H1 (cell line): ENCODE results near the gene SOD2. TPM values are rescaled to one million over a fixed set of nuclear protein-coding genes. Genes with fewer than 3 reads are reported as not detected.

ENCODE experiments used
- CTCF ChIA-PET: fragments of 300-600 bp; sonication (Branson Sonifier 250); formaldehyde crosslinking; loops from one replicate; lab custom pipeline; 2021; ENCODE audit not compliant: partially characterized antibody; lab: Charles Lee
- POLR2A ChIA-PET: fragments of 300-600 bp; sonication (Branson Sonifier 250); formaldehyde crosslinking; loops from one replicate; lab custom pipeline; 2021; ENCODE audit warnings: inconsistent platforms; ENCODE audit not compliant: partially characterized antibody; lab: Charles Lee
- DNase-seq, 2 experiments: peaks; one replicate each; pipeline versions ENCODE4 v3.0.0 to v3.0.0-alpha.2; 2010 to 2022; ENCODE audit warnings: low spot score in 2 of 2, low read depth in 1 of 2, mixed read lengths in 1 of 2
- FAIRE-seq: peaks from 2 replicates; lab custom pipeline; 2011; peaks lifted over from hg19 to GRCh38; lab: Jason Lieb, UNC
- H2AFZ ChIP-seq: 2 replicates; pipeline ENCODE4 v1.8.1; 2012; ENCODE audit warnings: low read length, inconsistent platforms
- H2AK5ac ChIP-seq: 2 replicates; pipeline ENCODE4 v1.6.1; 2013; ENCODE audit warnings: low read depth, low read length
- H2BK120ac ChIP-seq: replicated peaks from 2 replicates; pipeline ENCODE3; 2013; ENCODE audit warnings: low read depth, low read length, inconsistent platforms
- H2BK12ac ChIP-seq: 2 replicates; pipeline ENCODE4 v1.6.1; 2013; ENCODE audit warnings: low read depth, low read length
- H2BK15ac ChIP-seq: 2 replicates; pipeline ENCODE4 v1.6.1; 2013; ENCODE audit warnings: low read length
- H2BK20ac ChIP-seq: 2 replicates; pipeline ENCODE4 v1.6.1; 2013; ENCODE audit warnings: low read length
- H2BK5ac ChIP-seq: 2 replicates; pipeline ENCODE4 v1.6.1; 2013; ENCODE audit warnings: low read depth, low read length
- H3K14ac ChIP-seq: 2 replicates; pipeline ENCODE4 v1.6.1; 2013; ENCODE audit warnings: inconsistent platforms; ENCODE audit not compliant: insufficient read length
- H3K18ac ChIP-seq: 2 replicates; pipeline ENCODE4 v1.6.1; 2013; ENCODE audit warnings: low read length; ENCODE audit errors: extremely low read depth
- H3K23ac ChIP-seq: 2 replicates; pipeline ENCODE4 v1.6.1; 2013; ENCODE audit warnings: inconsistent platforms; ENCODE audit not compliant: insufficient read length
- H3K23me2 ChIP-seq: 2 replicates; pipeline ENCODE4 v1.6.1; 2013; ENCODE audit warnings: low read depth, low read length
- H3K27ac ChIP-seq: 2 replicates; pipeline ENCODE4 v1.6.1; 2011; ENCODE audit warnings: low read depth, low read length, inconsistent platforms
- H3K27me3 ChIP-seq, 4 experiments: replicated peaks in 1 of 4; 1 replicate in 1 of 4; 2 replicates in 3 of 4; pipeline versions ENCODE4 v1.6.1 to v1.8.1; 2011 to 2013; ENCODE audit warnings: low read length in 3 of 4, mild to moderate bottlenecking in 3 of 4, inconsistent platforms in 2 of 4, mixed read lengths in 2 of 4, moderate library complexity in 1 of 4; ENCODE audit not compliant: control insufficient read depth in 3 of 4, insufficient read depth in 3 of 4; ENCODE audit errors: extremely low read depth in 1 of 4
- H3K36me3 ChIP-seq, 4 experiments: 2 replicates each; pipeline versions ENCODE4 v1.6.1 to v1.8.1; 2011 to 2013; ENCODE audit warnings: mild to moderate bottlenecking in 4 of 4, low read length in 3 of 4, moderate library complexity in 2 of 4, control low read depth in 1 of 4, inconsistent platforms in 1 of 4; ENCODE audit not compliant: insufficient read depth in 4 of 4, control insufficient read depth in 2 of 4
- H3K4ac ChIP-seq: replicated peaks from 2 replicates; pipeline ENCODE3; 2013; ENCODE audit warnings: low read length, low read depth, mixed read lengths, inconsistent platforms; ENCODE audit not compliant: insufficient read length
- H3K4me1 ChIP-seq, 4 experiments: replicated peaks in 1 of 4; 1 replicate in 1 of 4; 2 replicates in 3 of 4; pipeline versions ENCODE4 v1.6.1 to v1.8.1; 2011 to 2013; ENCODE audit warnings: low read length in 3 of 4, inconsistent platforms in 2 of 4, mixed read lengths in 1 of 4; ENCODE audit not compliant: insufficient read depth in 4 of 4, control insufficient read depth in 3 of 4
- H3K4me2 ChIP-seq, 2 experiments: 2 replicates each; pipeline versions ENCODE4 v1.6.1 to v1.8.1; 2011 to 2013; ENCODE audit warnings: low read depth in 2 of 2, low read length in 2 of 2, control low read depth in 1 of 2, inconsistent platforms in 1 of 2, mild to moderate bottlenecking in 1 of 2; ENCODE audit not compliant: insufficient read depth in 1 of 2
- H3K4me3 ChIP-seq, 4 experiments: fragments of 200-600, 300-600 bp in 1 of 4; sonication (generic), shearing (Covaris generic), sonication (Bioruptor Twin) in 1 of 4; 2 replicates each; pipeline versions ENCODE4 v1.5.1 to v1.8.1; 2011 to 2016; ENCODE audit warnings: low read length in 4 of 4, low read depth in 3 of 4, control low read depth in 2 of 4, inconsistent platforms in 2 of 4, mild to moderate bottlenecking in 2 of 4, mixed read lengths in 1 of 4, moderate library complexity in 1 of 4; ENCODE audit not compliant: insufficient read depth in 2 of 4; ENCODE audit errors: extremely low read depth in 1 of 4
- H3K56ac ChIP-seq: replicated peaks from 2 replicates; pipeline ENCODE3; 2013; ENCODE audit warnings: low read depth, mild to moderate bottlenecking, mixed read lengths, low read length, inconsistent platforms; ENCODE audit not compliant: insufficient read length
- H3K79me1 ChIP-seq: 2 replicates; pipeline ENCODE4 v1.6.1; 2013; ENCODE audit warnings: low read depth, low read length, control low read depth
- H3K79me2 ChIP-seq, 2 experiments: 2 replicates each; pipeline versions ENCODE4 v1.6.1 to v1.8.1; 2012 to 2013; ENCODE audit warnings: low read length in 2 of 2, mild to moderate bottlenecking in 2 of 2, inconsistent platforms in 1 of 2; ENCODE audit not compliant: insufficient read depth in 2 of 2, control insufficient read depth in 1 of 2
- H3K9ac ChIP-seq, 4 experiments: replicated peaks in 1 of 4; 1 replicate in 1 of 4; 2 replicates in 3 of 4; pipeline versions ENCODE4 v1.6.1 to v1.8.1; 2011 to 2013; ENCODE audit warnings: low read depth in 3 of 4, low read length in 3 of 4, control low read depth in 2 of 4, mild to moderate bottlenecking in 2 of 4, moderate library complexity in 2 of 4, inconsistent platforms in 1 of 4; ENCODE audit errors: extremely low read depth in 1 of 4
- H3K9me3 ChIP-seq, 2 experiments: 2 replicates each; pipeline versions ENCODE4 v1.6.1 to v1.8.1; 2012 to 2013; ENCODE audit warnings: mild to moderate bottlenecking in 2 of 2, moderate library complexity in 2 of 2, control low read depth in 1 of 2, inconsistent platforms in 1 of 2, low read depth in 1 of 2, low read length in 1 of 2, mixed read lengths in 1 of 2; ENCODE audit not compliant: insufficient read depth in 2 of 2
- H4K20me1 ChIP-seq, 2 experiments: replicated peaks in 1 of 2; 2 replicates each; pipeline versions ENCODE3 to v1.8.1; 2011 to 2013; ENCODE audit warnings: inconsistent platforms in 2 of 2, low read length in 2 of 2, mild to moderate bottlenecking in 1 of 2; ENCODE audit not compliant: insufficient read depth in 2 of 2, control insufficient read depth in 1 of 2
- H4K5ac ChIP-seq: 2 replicates; pipeline ENCODE4 v1.6.1; 2013; ENCODE audit warnings: low read length, low read depth, mixed read lengths, inconsistent platforms; ENCODE audit not compliant: insufficient read length
- H4K8ac ChIP-seq: 2 replicates; pipeline ENCODE4 v1.8.0; 2013; ENCODE audit warnings: mild to moderate bottlenecking, moderate library complexity, low read length, inconsistent platforms; ENCODE audit not compliant: insufficient read depth; ENCODE audit errors: extremely low read depth
- H4K91ac ChIP-seq: replicated peaks from 2 replicates; pipeline ENCODE3; 2013; ENCODE audit warnings: low read length, mixed read lengths, inconsistent platforms; ENCODE audit not compliant: insufficient read length
- ASH2L ChIP-seq: fragments of 200-600, 300-600 bp; sonication (generic); IDR thresholded peaks from one replicate; pipeline ENCODE4 v1.7.1; 2017; ENCODE audit warnings: low read length
- CBX8 ChIP-seq: fragments of 300-800, 300-1000 bp; sonication (generic); IDR thresholded peaks from 2 replicates; pipeline ENCODE4 v1.7.1; 2016; ENCODE audit warnings: low read depth, low read length, borderline replicate concordance
- CEBPB ChIP-seq: IDR thresholded peaks from 2 replicates; pipeline ENCODE4 v1.6.1; 2012; ENCODE audit warnings: low read depth, low read length
- RAD21 ChIP-seq, 2 experiments: IDR thresholded peaks in 1 of 2; conservative IDR thresholded peaks in 1 of 2; 2 replicates each; pipeline ENCODE4 v1.6.1; 2011; ENCODE audit warnings: low read depth in 2 of 2, low read length in 2 of 2, improper control_type of control experiment in 1 of 2, inconsistent platforms in 1 of 2, mild to moderate bottlenecking in 1 of 2, moderate library complexity in 1 of 2
- RNF2 ChIP-seq: fragments of 200-900, 300-1000 bp; sonication (generic); IDR thresholded peaks from 2 replicates; pipeline ENCODE4 v1.7.1; 2016; ENCODE audit warnings: borderline replicate concordance, low read depth, mild to moderate bottlenecking, antibody characterized with exemption, low read length; ENCODE audit not compliant: poor library complexity, severe bottlenecking; ENCODE audit errors: missing control alignments
- SIN3A ChIP-seq, 2 experiments: IDR thresholded peaks in 1 of 2; conservative IDR thresholded peaks in 1 of 2; 2 replicates each; pipeline ENCODE4 v1.6.1; 2011 to 2012; ENCODE audit warnings: low read length in 2 of 2, improper control_type of control experiment in 1 of 2, low read depth in 1 of 2, mild to moderate bottlenecking in 1 of 2
- SP1 ChIP-seq: IDR thresholded peaks from 2 replicates; pipeline ENCODE4 v1.6.1; 2011; ENCODE audit warnings: low read depth, low read length
- SP2 ChIP-seq: IDR thresholded peaks from 2 replicates; pipeline ENCODE4 v1.6.1; 2012; ENCODE audit warnings: mild to moderate bottlenecking, low read length, inconsistent platforms
- SUZ12 ChIP-seq: fragments of 200-600 bp; sonication (generic); IDR thresholded peaks from 2 replicates; pipeline ENCODE4 v1.6.1; 2012; ENCODE audit warnings: mild to moderate bottlenecking, inconsistent platforms, low read length, moderate library complexity, mixed read lengths
- TBP ChIP-seq: IDR thresholded peaks from 2 replicates; pipeline ENCODE4 v1.6.1; 2011; ENCODE audit warnings: low read depth, low read length, improper control_type of control experiment
- WGBS, 2 experiments: shearing (Covaris generic) in 1 of 2; methylation state at CpG; one replicate each; pipeline versions ENCODE4 v1.1.6 to v1.1.7; 2013 to 2015; ENCODE audit warnings: low lambda C conversion rate in 2 of 2, mixed read lengths in 2 of 2, inconsistent platforms in 1 of 2, low coverage in 1 of 2, missing lambda C conversion rate in 1 of 2; ENCODE audit not compliant: insufficient replicate concordance in 2 of 2, insufficient coverage in 1 of 2, insufficient read length in 1 of 2; ENCODE audit errors: extremely low coverage in 1 of 2, missing lambda C conversion rate in 1 of 2; 5-methylcytosine and 5-hydroxymethylcytosine counted together
- polyA plus RNA-seq, 7 experiments: library from polyadenylated mRNA; depleted of rRNA in 3 of 7; stranded (reverse) in 5 of 7; unstranded in 2 of 7; fragments of >200 nt in 5 of 7; fragments of 200-250 nt in 2 of 7; gene quantifications; 1 replicate in 5 of 7; 2 replicates in 1 of 7; 4 replicates in 1 of 7; pipeline versions ENCODE4 v1.2.1 to v1.2.3, GENCODE V29; 2011 to 2013; ENCODE audit warnings: missing spikeins in 2 of 7, mixed read lengths in 2 of 7
- total RNA-seq: library from RNA; stranded (reverse); fragmentation: NEBNext Ultra II Directional; extraction: Animal tissue kit (Norgen Biotek cat#: 25700); gene quantifications from 2 replicates; pipeline ENCODE4 v1.2.1, GENCODE V29; 2021
- TF ChIP-seq, protein P1 (sequence below): IDR thresholded peaks from 2 replicates; pipeline ENCODE4 v1.6.1; 2012; ENCODE audit warnings: low read length, inconsistent platforms
- TF ChIP-seq, protein P2 (sequence below): IDR thresholded peaks from 2 replicates; pipeline ENCODE4 v1.6.1; 2012; ENCODE audit warnings: inconsistent platforms

SOD2 gene
- total and polyA plus RNA-seq, 2 of the 8 experiments (the other 6 are each of a cell fraction or from before 2014, with no cell fraction given), result 31.1 to 88.7 TPM

DNA sequence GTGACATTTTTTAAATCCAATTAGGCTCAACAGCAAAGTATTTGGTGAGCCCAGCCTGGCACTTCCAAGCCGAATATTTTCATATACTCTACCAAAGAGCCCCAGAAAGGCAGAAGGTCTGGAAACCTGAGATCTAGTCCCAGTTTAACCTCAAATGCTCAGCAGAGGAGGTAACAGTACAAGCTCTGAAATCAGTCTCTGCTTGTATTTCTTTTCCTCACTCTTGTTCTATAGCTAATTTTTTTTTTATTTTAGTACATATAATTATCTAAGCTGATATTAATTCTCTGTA is 9.1 kb downstream of the SOD2 start:
- DNase-seq (no peak), FAIRE-seq (no peak)
- no peaks in the 10 kb centered on the region for H3K4me1 ChIP-seq
- H3K18ac ChIP-seq, result no peak overlapping the region
- H3K4ac ChIP-seq, result no peak overlapping the region
- H3K14ac ChIP-seq, result no peak overlapping the region
- H2AFZ ChIP-seq, result no peak overlapping the region
- H2AK5ac ChIP-seq, result no peak overlapping the region
- no peak overlapping the region for H2BK15ac ChIP-seq
- no peak overlapping the region for H4K5ac ChIP-seq
- H3K79me2 ChIP-seq, result peaks cover under 1 to 9% of the 10 kb centered on the region in 2 experiments; a peak in 3 of 4 replicates
- H3K36me3 ChIP-seq, result peaks cover 0 to 52% (median 14%) of the 10 kb centered on the region in 4 experiments; a peak in 5 of 8 replicates
- CTCF ChIA-PET, result interaction anchor here (1.0 kb wide), 1 partner anchor 8 kb away, joined by 4 read pairs; no protein-coding TSS in a partner anchor
- no peak overlapping the region for H3K4me3 ChIP-seq
- no peak overlapping the region for H3K9ac ChIP-seq
- H4K8ac ChIP-seq, result no peak overlapping the region
- H3K79me1 ChIP-seq, result no peaks in the 10 kb centered on the region
- H2BK20ac ChIP-seq, result no peak overlapping the region
- H4K91ac ChIP-seq, result no peak overlapping the region
- no peak overlapping the region for H2BK5ac ChIP-seq
- no peak overlapping the region for H3K27ac ChIP-seq
- H3K23me2 ChIP-seq, result no peaks in the 10 kb centered on the region
- POLR2A ChIA-PET, result interaction anchor here (3.6 kb wide), 1 partner anchor 9 kb away, joined by 22 read pairs; the partner anchor contains the start of gene SOD2
- no peaks in the 10 kb centered on the region for H3K9me3 ChIP-seq
- no peak overlapping the region for H3K4me2 ChIP-seq
- no peak overlapping the region for H3K56ac ChIP-seq
- H3K27me3 ChIP-seq, result no peaks in the 10 kb centered on the region
- no peak overlapping the region for H2BK120ac ChIP-seq
- H3K23ac ChIP-seq, result no peak overlapping the region
- 93% methylated on average over 1 of the region's 1 CpG; no CpG with 5 or more reads in 1 of the 2 experiments for whole genome bisulfite sequencing, 2 experiments
- no peak overlapping the region for H2BK12ac ChIP-seq
- H4K20me1 ChIP-seq, result peaks cover 0 to 3% of the 10 kb centered on the region in 2 experiments
- no peak for TF ChIP-seq SUZ12
- TF ChIP-seq, protein P1, sequence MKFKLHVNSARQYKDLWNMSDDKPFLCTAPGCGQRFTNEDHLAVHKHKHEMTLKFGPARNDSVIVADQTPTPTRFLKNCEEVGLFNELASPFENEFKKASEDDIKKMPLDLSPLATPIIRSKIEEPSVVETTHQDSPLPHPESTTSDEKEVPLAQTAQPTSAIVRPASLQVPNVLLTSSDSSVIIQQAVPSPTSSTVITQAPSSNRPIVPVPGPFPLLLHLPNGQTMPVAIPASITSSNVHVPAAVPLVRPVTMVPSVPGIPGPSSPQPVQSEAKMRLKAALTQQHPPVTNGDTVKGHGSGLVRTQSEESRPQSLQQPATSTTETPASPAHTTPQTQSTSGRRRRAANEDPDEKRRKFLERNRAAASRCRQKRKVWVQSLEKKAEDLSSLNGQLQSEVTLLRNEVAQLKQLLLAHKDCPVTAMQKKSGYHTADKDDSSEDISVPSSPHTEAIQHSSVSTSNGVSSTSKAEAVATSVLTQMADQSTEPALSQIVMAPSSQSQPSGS, result no peak
- no peak for TF ChIP-seq SIN3A (conservative IDR thresholded peaks at IDR 0.05 in 1 of 2, IDR thresholded peaks at IDR 0.05 in 1 of 2; ENCODE audit: low read depth in 1 of 2, low read length in 2 of 2)
- no peak for TF ChIP-seq ASH2L
- TF ChIP-seq RNF2, result no peak
- TF ChIP-seq RAD21 (IDR thresholded peaks at IDR 0.05 in 1 of 2, conservative IDR thresholded peaks at IDR 0.05 in 1 of 2; ENCODE audit: low read depth in 2 of 2, low read length in 2 of 2), result no peak
- no peak for TF ChIP-seq TBP
- TF ChIP-seq CBX8, result no peak
- no peak for TF ChIP-seq SP1
- TF ChIP-seq, protein P2, sequence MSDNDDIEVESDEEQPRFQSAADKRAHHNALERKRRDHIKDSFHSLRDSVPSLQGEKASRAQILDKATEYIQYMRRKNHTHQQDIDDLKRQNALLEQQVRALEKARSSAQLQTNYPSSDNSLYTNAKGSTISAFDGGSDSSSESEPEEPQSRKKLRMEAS, result no peak
- no peak for TF ChIP-seq CEBPB
- no peak for TF ChIP-seq SP2
